GM12875 (cell line): ENCODE results near the gene UBE2E3.

ENCODE experiments used
- H3K4me3 ChIP-seq: one replicate; pipeline ENCODE4 v1.5.1; 2011; ENCODE audit warnings: low read depth, low read length, control low read depth
- CTCF ChIP-seq: IDR thresholded peaks from 2 replicates; pipeline ENCODE4 v1.5.1; 2011; ENCODE audit warnings: low read depth, mild to moderate bottlenecking, control low read depth, inconsistent platforms, low read length, moderate library complexity, borderline replicate concordance; ENCODE audit not compliant: insufficient read depth

The UBE2E3 gene

DNA sequence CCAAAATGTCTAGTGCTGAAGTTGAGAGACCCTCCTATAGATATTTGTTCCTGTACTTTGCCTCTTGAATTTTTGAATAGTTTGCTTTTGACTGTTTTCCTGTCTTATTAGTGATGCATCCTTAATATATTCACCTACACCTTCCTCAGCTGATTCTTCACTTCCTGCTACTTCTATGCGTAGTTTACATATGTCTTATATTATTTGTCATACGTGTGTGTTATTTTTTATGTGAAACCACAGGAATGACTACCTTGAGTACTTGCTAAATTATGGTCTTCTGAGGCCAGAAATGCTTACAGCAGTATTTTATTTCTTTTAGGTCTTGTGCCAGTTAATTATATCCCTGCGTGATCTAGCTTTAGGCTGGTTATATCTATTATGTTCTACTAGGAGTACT lies 9.9 kb downstream of the UBE2E3 start:
- TF ChIP-seq CTCF = no peak
- H3K4me3 ChIP-seq = no peak overlapping the region

DNA sequence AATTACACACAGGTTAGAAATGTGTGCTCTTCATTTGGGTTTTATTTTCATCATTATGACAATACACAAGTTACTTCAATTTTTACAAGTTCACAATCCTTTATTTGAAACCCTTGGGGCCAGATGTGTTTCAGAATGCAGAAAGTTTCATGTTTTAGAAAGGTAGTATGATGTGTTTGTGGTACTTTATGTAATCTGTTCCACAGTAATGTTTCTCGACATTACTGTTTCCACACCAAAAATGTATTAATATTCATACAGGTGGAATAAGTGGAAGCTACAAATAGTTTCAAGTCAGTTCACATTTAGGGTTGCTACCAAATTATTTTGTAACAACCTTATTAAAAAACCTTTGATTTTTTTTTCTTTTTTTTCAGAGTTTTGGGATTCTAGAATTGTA lies 10.4 kb downstream of the UBE2E3 start:
- no peak for TF ChIP-seq CTCF
- no peak overlapping the region for H3K4me3 ChIP-seq

- peak; percentile 24; the same call in 1 of the 2 replicates for TF ChIP-seq CTCF
- no peak overlapping the region for H3K4me3 ChIP-seq
Measured at GRCh38 chr2:180991361-180991760, 11.0 kb downstream of the UBE2E3 start.

DNA sequence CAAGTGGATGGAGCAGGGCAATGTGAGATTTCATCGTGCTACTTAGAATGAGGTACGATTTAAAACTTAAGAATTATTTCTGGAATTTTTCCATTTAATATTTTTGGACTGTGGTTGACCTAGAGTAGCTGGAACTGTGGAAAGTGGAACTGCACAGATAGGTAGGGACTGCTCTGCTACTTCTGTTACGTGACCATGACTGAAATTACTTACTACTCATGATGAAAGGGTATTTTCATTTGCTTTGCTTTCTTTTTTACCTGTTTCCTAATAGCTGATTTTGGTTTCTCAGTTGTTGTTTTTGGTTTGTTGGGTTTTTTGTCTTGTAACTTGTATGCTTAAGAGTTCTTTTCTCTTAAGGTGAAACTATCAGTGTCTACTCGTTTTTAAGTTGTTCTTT lies 11.4 kb downstream of the UBE2E3 start:
- H3K4me3 ChIP-seq = no peak overlapping the region
- TF ChIP-seq CTCF = no peak

DNA sequence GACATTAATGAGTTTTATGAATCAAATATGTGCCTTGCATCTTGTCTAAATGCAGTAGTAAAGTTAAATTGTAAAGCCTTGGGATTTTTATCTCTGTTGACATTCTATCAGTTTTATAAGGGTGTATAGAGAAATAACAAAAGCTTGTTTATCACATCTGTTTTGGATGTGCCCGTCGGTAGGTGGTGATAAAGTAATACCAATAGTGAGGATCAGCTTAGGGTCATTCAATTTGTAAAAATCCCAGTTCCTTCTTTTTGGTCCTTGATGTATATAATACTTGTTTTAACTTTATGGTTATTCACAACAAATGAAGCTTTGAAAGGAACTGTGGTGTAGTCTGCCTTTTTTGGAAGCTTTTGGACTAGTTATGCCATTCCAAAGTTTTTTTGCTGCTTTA lies 12.6 kb downstream of the UBE2E3 start:
- no peak overlapping the region for H3K4me3 ChIP-seq
- TF ChIP-seq CTCF = no peak

- no peak overlapping the region for H3K4me3 ChIP-seq
- TF ChIP-seq CTCF = no peak
Measured at GRCh38 chr2:180999274-180999964, 19.0 kb downstream of the UBE2E3 start.

DNA sequence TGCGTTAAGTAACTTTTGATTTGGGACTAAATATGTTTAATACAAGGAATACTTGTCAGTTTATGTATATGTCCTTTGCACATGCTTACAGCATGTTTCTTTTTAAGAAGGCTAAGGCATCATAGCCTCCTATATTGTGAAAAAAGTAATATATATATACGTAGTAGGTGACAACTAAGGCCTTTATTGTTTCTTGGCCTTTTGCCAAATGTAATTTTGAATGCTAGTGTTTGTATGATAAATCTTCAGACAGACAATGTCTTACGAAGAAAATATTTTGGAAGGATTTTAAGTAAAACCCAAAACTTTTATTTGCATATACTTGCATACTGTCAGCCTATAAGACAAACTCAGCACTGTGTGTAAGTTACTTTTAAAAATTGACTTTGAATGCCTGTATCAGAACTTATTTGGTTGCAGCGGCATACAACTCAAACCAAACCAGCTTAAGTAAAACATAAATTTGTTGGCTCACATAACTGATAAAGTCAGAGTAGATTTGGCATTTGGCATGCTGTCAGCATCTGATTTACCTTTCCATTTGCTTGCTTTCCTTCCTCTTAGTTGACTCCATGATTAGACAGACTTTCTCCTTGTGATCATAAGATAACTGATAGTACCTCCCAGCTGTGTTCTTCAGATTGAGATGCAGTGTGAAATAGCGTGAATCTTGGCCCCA lies 24.4 kb downstream of the UBE2E3 start:
- TF ChIP-seq CTCF = no peak
- no peak overlapping the region for H3K4me3 ChIP-seq
